Lower leg skin (tissue), 4 donors: Measurements from ENCODE around the gene ANK3. TPM values are rescaled to one million over a fixed set of nuclear protein-coding genes. Genes with fewer than 3 reads are reported as not detected.

Experiments used
- DNase-seq, 2 donors: peaks; one replicate each; pipeline ENCODE4 v3.0.0-alpha.2; 2019; ENCODE audit warnings: low spot score in 2 of 2
- H3K4me3 ChIP-seq: fragments of 200-600 bp; sonication (generic); 2 replicates; pipeline ENCODE4 v1.5.1; 2017; ENCODE audit warnings: mild to moderate bottlenecking, low read depth; ENCODE audit not compliant: poor library complexity, severe bottlenecking
- POLR2A ChIP-seq, 2 donors: fragments of 450-650 bp; IDR thresholded peaks; one replicate each; pipeline ENCODE4 v1.6.1; 2016 to 2017; ENCODE audit warnings: antibody characterized with exemption in 2 of 2, mild to moderate bottlenecking in 1 of 2, moderate library complexity in 1 of 2
- WGBS, 2 donors: methylation state at CpG; one replicate each; pipeline ENCODE4 v1.1.5; 2018; 5-methylcytosine and 5-hydroxymethylcytosine counted together
- intact Hi-C: fragments of 100-400 bp; cut with DNase I; formaldehyde crosslinking; loops from one replicate; pipeline ENCODE4 v1.15.0; 2023; ENCODE audit warnings: low total_unique reads
- total RNA-seq, 4 donors: library from RNA; depleted of rRNA; stranded (reverse); fragments of >200 nt; gene quantifications; one replicate each; pipeline ENCODE4 v1.1.0, GENCODE V29; 2016
- TF ChIP-seq, protein P1 (sequence below), 3 donors: fragments of 450-650 bp; IDR thresholded peaks; one replicate each; pipeline ENCODE4 v1.5.1; 2016; ENCODE audit warnings: antibody characterized with exemption in 3 of 3, mild to moderate bottlenecking in 3 of 3, moderate library complexity in 2 of 3

The ANK3 gene
- total RNA-seq, 4 donors from 2014 or later, result 76.2 to 107 (median 91.5) TPM

DNA sequence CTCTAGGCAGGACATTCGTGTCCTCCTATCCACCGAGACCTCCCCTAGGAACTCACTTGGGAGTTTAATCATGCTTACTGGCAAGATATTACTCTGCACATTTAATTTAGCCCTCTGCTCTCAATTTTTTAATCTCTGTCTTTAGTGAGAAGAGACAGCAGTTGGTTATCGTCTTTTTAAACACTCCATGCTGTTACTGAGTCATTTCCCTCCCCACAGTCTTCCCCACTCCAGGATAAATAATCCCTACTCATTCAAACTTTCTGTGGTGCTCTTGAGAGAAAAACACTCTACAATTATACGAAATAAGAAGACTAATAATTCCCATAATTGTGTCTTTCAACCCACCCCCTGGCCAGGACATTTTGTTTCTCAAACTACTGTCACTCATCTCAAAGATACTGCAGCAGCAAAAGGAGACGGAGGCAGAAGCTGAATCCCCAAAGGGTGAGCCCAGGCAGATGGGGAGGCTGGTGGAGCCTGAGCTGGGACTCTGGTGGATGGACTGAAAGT, 84.2 kb downstream of the ANK3 start:
- no peak for TF ChIP-seq POLR2A (IDR thresholded peaks at IDR 0.05)
- TF ChIP-seq, protein P1, sequence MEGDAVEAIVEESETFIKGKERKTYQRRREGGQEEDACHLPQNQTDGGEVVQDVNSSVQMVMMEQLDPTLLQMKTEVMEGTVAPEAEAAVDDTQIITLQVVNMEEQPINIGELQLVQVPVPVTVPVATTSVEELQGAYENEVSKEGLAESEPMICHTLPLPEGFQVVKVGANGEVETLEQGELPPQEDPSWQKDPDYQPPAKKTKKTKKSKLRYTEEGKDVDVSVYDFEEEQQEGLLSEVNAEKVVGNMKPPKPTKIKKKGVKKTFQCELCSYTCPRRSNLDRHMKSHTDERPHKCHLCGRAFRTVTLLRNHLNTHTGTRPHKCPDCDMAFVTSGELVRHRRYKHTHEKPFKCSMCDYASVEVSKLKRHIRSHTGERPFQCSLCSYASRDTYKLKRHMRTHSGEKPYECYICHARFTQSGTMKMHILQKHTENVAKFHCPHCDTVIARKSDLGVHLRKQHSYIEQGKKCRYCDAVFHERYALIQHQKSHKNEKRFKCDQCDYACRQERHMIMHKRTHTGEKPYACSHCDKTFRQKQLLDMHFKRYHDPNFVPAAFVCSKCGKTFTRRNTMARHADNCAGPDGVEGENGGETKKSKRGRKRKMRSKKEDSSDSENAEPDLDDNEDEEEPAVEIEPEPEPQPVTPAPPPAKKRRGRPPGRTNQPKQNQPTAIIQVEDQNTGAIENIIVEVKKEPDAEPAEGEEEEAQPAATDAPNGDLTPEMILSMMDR (IDR thresholded peaks at IDR 0.05), result no peak
- 60 to 75% methylated on average over 5 of the region's 5 CpGs for WGBS, 2 donors
- intact Hi-C loops, result no loop called here
- no peak overlapping the region for H3K4me3 ChIP-seq
- no peak for DNase-seq

DNA sequence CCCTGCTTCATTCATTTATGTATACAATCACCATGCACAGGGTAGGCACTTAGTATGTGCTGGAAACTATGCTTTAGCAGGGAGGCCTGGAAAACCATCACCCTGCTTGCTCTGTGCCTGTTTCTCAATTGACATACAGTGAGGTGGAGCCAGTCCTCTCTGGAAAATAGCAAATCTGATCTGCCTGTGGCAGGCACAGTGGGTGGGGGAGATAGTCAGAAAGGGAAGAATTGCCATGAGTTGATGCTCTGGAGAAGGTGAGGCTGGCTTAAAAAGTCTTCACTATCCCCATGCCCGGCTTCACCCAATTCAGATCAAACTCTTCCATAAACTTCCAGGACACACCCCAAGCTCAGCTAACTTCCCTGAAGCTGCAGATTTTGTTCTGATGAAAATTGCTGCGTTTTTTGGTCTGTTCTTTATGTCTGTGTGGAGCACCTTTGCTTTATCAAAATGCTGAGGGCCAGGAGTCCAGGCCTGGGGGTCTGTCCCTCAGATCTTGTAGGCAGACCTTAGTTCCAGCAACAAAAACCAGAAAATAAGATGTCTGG, 84.8 kb downstream of the ANK3 start:
- TF ChIP-seq POLR2A (IDR thresholded peaks at IDR 0.05), result no peak
- TF ChIP-seq, protein P1 (IDR thresholded peaks at IDR 0.05), result no peak
- intact Hi-C loops, result no loop called here
- no peak overlapping the region for H3K4me3 ChIP-seq
- DNase-seq, result no peak
- WGBS, 2 donors, result 76 to 84% methylated on average over 2 of the region's 2 CpGs

DNA sequence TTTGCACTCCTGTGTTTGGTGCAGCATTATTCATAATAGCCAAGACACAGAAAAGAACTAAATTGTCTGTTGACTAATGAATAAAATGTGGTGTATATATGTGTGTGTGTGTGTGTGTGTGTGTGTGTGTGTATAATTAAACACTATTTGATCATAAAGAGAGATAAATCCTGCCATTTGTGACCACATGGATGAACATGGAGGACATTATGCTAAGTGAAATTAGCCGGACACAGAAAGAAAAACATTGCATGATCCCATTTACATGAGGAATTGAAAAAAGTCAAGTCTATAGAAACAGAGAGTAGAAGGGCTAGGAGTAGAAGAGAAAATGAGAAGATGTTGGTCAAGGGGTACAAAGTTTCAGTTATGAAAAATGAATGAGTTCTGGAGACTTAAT, 85.9 kb downstream of the ANK3 start:
- WGBS, 2 donors, result 90% methylated on average over 1 of the region's 1 CpG
- no peak overlapping the region for H3K4me3 ChIP-seq
- intact Hi-C loops, result no loop called here
- DNase-seq, result no peak
- TF ChIP-seq, protein P1 (IDR thresholded peaks at IDR 0.05), result no peak
- TF ChIP-seq POLR2A (IDR thresholded peaks at IDR 0.05), result no peak

DNA sequence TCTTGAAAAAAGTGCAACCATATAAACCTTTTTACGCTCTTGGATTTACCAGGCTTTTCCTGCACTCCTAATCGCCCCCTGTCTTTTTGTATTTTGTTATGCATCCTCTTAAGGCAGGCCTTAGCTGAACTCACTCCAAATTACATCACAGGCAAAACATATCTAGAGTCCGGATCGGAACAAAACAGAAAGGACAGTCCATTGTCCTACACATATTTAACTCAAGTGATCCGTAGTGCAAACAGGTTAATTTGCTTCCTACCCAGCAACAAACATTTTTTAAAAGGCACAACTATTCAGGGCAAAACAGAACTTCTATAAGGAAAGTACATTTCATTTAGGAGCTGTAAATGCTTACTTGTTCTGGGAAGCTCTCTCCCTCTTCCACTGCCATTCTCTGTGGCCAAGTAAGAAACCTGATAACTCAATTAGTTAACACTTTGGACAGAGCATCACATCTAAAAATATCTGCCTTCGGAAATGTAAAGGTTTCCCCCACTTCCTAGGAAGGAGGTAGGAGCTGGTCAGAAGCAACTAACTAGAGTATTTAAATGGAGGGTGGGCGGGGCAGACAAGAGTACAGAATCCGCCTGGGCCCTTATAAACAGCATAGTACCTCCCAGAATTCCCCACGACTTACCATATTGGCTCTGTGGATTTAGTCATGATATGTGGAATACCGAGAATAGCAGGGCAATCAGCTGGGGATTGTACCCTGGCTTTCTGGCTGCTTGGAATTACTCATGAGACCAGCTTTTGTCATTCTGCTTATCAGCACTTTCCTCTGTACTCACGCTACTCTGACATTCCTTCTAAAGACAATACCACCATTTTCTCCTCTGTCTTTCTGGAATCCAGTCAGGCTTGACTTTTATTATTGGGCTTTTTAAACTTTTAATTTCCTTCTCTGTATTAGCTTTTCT, 89.5 kb downstream of the ANK3 start:
- DNase-seq, result no peak
- intact Hi-C loops, result no loop called here
- no peak overlapping the region for H3K4me3 ChIP-seq
- WGBS, 2 donors, result 81 to 82% methylated on average over 11 of the region's 11 CpGs
- TF ChIP-seq POLR2A (IDR thresholded peaks at IDR 0.05), result no peak
- TF ChIP-seq, protein P1 (IDR thresholded peaks at IDR 0.05), result no peak

DNA sequence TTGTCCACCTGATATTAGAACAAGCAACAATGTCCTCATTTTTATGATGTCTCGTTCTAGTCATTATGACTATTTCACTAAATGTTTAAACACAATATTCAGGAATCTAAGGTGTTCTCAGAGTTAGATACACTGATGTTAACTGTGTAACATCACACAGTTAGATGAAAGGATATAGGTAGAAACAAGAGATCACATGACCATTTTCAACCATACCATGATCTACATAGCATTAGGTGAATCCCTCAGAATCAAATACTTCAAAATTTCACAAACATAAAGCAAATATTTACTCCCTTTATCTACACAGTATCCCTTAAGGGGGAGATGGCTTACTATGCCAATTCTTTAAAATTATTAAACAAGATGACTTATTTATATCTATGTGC, 90.3 kb downstream of the ANK3 start:
- no peak for TF ChIP-seq POLR2A (IDR thresholded peaks at IDR 0.05)
- TF ChIP-seq, protein P1 (IDR thresholded peaks at IDR 0.05), result no peak
- DNase-seq, result no peak
- no peak overlapping the region for H3K4me3 ChIP-seq
- WGBS, 2 donors, result 73 to 95% methylated on average over 1 of the region's 1 CpG
- intact Hi-C loops, result no loop called here
